Measurements from ENCODE around the gene BRINP2.

The BRINP2 gene

GRCh38 chr1:177173976-177174375, 3.2 kb downstream of the BRINP2 start:
- H2BK5ac ChIP-seq (ENCODE audit: low read depth, low read length, poor library complexity) = no peak overlapping the region
- H2AFZ ChIP-seq (ENCODE audit: insufficient read depth, low read length, poor library complexity) = no peak overlapping the region
- H3K18ac ChIP-seq (ENCODE audit: low read length) = no peak overlapping the region
- no peak overlapping the region for H4K91ac ChIP-seq (ENCODE audit: low read depth, low read length)
- H3K27ac ChIP-seq (ENCODE audit: low read depth, low read length) = no peak overlapping the region
- H4K8ac ChIP-seq (ENCODE audit: low read depth, low read length) = no peak overlapping the region
- H2BK12ac ChIP-seq (ENCODE audit: low read length) = no peak overlapping the region
- WGBS (ENCODE audit: extremely low coverage, insufficient coverage, insufficient read length) = no CpG with 5 or more reads among the region's 2 CpGs
- no peak overlapping the region for H3K14ac ChIP-seq (ENCODE audit: low read length)
- no peak overlapping the region for H4K12ac ChIP-seq (ENCODE audit: low read depth, low read length)
- H3K4me2 ChIP-seq (ENCODE audit: low read length) = no peak overlapping the region
- no peak overlapping the region for H3K23ac ChIP-seq (ENCODE audit: low read length)
- H2AK5ac ChIP-seq (ENCODE audit: low read length) = no peak overlapping the region
- H3K4ac ChIP-seq (ENCODE audit: low read depth, low read length) = no peak overlapping the region
- peaks cover 5% of the 10 kb centered on the region for H3K9me3 ChIP-seq (ENCODE audit: insufficient read depth, low read depth, low read length)
- H3K4me1 ChIP-seq (ENCODE audit: control insufficient read depth in 1 of 2, insufficient read depth in 2 of 2, low read length in 2 of 2) = peaks cover 0 to 4% of the 10 kb centered on the region in 2 experiments
- H3K4me3 ChIP-seq (ENCODE audit: low read depth, low read length) = no peak overlapping the region
- no peaks in the 10 kb centered on the region for H3K36me3 ChIP-seq (ENCODE audit: control insufficient read depth in 1 of 2, insufficient read depth in 2 of 2, low read length in 2 of 2)
- no peak overlapping the region for H3K9ac ChIP-seq (ENCODE audit: low read length)
- H3K79me1 ChIP-seq (ENCODE audit: low read length) = no peaks in the 10 kb centered on the region
- H2BK120ac ChIP-seq (ENCODE audit: insufficient read depth, low read length, poor library complexity) = no peak overlapping the region
- no peaks in the 10 kb centered on the region for H3K79me2 ChIP-seq (ENCODE audit: control insufficient read depth, insufficient read depth, low read length, poor library complexity)
- no peak for DNase-seq
- peaks cover 38% of the 10 kb centered on the region for H3K27me3 ChIP-seq (ENCODE audit: insufficient read depth, low read length)

GRCh38 chr1:177174921-177175634, 4.3 kb downstream of the BRINP2 start:
- Histone ChIP-seq H2BK5ac (ENCODE audit: low read depth, low read length, poor library complexity) (no peak overlapping the region), H4K91ac (ENCODE audit: low read depth, low read length) (no peak overlapping the region), H2AFZ (ENCODE audit: insufficient read depth, low read length, poor library complexity) (no peak overlapping the region), H3K18ac (ENCODE audit: low read length) (no peak overlapping the region), H3K79me2 (ENCODE audit: control insufficient read depth, insufficient read depth, low read length, poor library complexity) (no peaks in the 10 kb centered on the region), H3K79me1 (ENCODE audit: low read length) (no peaks in the 10 kb centered on the region), H3K36me3 (ENCODE audit: control insufficient read depth in 1 of 2, insufficient read depth in 2 of 2, low read length in 2 of 2) (no peaks in the 10 kb centered on the region), H3K27me3 (ENCODE audit: insufficient read depth, low read length) (peaks cover 33% of the 10 kb centered on the region), H4K8ac (ENCODE audit: low read depth, low read length) (no peak overlapping the region), H2BK12ac (ENCODE audit: low read length) (no peak overlapping the region), H4K12ac (ENCODE audit: low read depth, low read length) (no peak overlapping the region), H3K9me3 (ENCODE audit: insufficient read depth, low read depth, low read length) (peaks cover 5% of the 10 kb centered on the region), H3K23ac (ENCODE audit: low read length) (no peak overlapping the region), H3K27ac (ENCODE audit: low read depth, low read length) (no peak overlapping the region), H3K4me2 (ENCODE audit: low read length) (no peak overlapping the region), H3K4me3 (ENCODE audit: low read depth, low read length) (no peak overlapping the region), H2AK5ac (ENCODE audit: low read length) (no peak overlapping the region), H2BK120ac (ENCODE audit: insufficient read depth, low read length, poor library complexity) (no peak overlapping the region), H3K14ac (ENCODE audit: low read length) (no peak overlapping the region), H3K4ac (ENCODE audit: low read depth, low read length) (no peak overlapping the region), H3K4me1 (ENCODE audit: control insufficient read depth in 1 of 2, insufficient read depth in 2 of 2, low read length in 2 of 2) (peaks cover 0 to 4% of the 10 kb centered on the region in 2 experiments), H3K9ac (ENCODE audit: low read length) (no peak overlapping the region)
- no CpG with 5 or more reads among the region's 6 CpGs for WGBS (ENCODE audit: extremely low coverage, insufficient coverage, insufficient read length)
- no peak for DNase-seq

- Histone ChIP-seq H2AFZ (ENCODE audit: insufficient read depth, low read length, poor library complexity) (no peak overlapping the region), H3K4me1 (ENCODE audit: control insufficient read depth in 1 of 2, insufficient read depth in 2 of 2, low read length in 2 of 2) (peaks cover 0 to 4% of the 10 kb centered on the region in 2 experiments), H3K9ac (ENCODE audit: low read length) (no peak overlapping the region), H3K4ac (ENCODE audit: low read depth, low read length) (no peak overlapping the region), H3K18ac (ENCODE audit: low read length) (no peak overlapping the region), H4K91ac (ENCODE audit: low read depth, low read length) (no peak overlapping the region), H3K27me3 (ENCODE audit: insufficient read depth, low read length) (peaks cover 13% of the 10 kb centered on the region), H2BK5ac (ENCODE audit: low read depth, low read length, poor library complexity) (no peak overlapping the region), H2AK5ac (ENCODE audit: low read length) (no peak overlapping the region), H4K12ac (ENCODE audit: low read depth, low read length) (no peak overlapping the region), H3K9me3 (ENCODE audit: insufficient read depth, low read depth, low read length) (peaks cover 2% of the 10 kb centered on the region), H4K8ac (ENCODE audit: low read depth, low read length) (no peak overlapping the region), H3K4me2 (ENCODE audit: low read length) (peak overlapping the region; percentile 51), H3K27ac (ENCODE audit: low read depth, low read length) (no peak overlapping the region), H2BK12ac (ENCODE audit: low read length) (no peak overlapping the region), H3K79me2 (ENCODE audit: control insufficient read depth, insufficient read depth, low read length, poor library complexity) (no peaks in the 10 kb centered on the region), H3K23ac (ENCODE audit: low read length) (no peak overlapping the region), H2BK120ac (ENCODE audit: insufficient read depth, low read length, poor library complexity) (no peak overlapping the region), H3K79me1 (ENCODE audit: low read length) (no peaks in the 10 kb centered on the region), H3K36me3 (ENCODE audit: control insufficient read depth in 1 of 2, insufficient read depth in 2 of 2, low read length in 2 of 2) (no peaks in the 10 kb centered on the region), H3K14ac (ENCODE audit: low read length) (no peak overlapping the region), H3K4me3 (ENCODE audit: low read depth, low read length) (no peak overlapping the region)
- no CpG with 5 or more reads among the region's 13 CpGs for WGBS (ENCODE audit: extremely low coverage, insufficient coverage, insufficient read length)
- DNase-seq = no peak
Observed at GRCh38 chr1:177181280-177181630, 10.5 kb downstream of the BRINP2 start.

GRCh38 chr1:177181631-177182291, 11.0 kb downstream of the BRINP2 start:
- no peak overlapping the region for H2AFZ ChIP-seq (ENCODE audit: insufficient read depth, low read length, poor library complexity)
- peaks cover 2% of the 10 kb centered on the region for H3K9me3 ChIP-seq (ENCODE audit: insufficient read depth, low read depth, low read length)
- H4K8ac ChIP-seq (ENCODE audit: low read depth, low read length) = no peak overlapping the region
- no peak overlapping the region for H2AK5ac ChIP-seq (ENCODE audit: low read length)
- peak overlapping the region; percentile 58 for H3K4me2 ChIP-seq (ENCODE audit: low read length)
- no CpG with 5 or more reads among the region's 32 CpGs for WGBS (ENCODE audit: extremely low coverage, insufficient coverage, insufficient read length)
- H3K79me2 ChIP-seq (ENCODE audit: control insufficient read depth, insufficient read depth, low read length, poor library complexity) = no peaks in the 10 kb centered on the region
- peaks cover 0 to 4% of the 10 kb centered on the region in 2 experiments for H3K4me1 ChIP-seq (ENCODE audit: control insufficient read depth in 1 of 2, insufficient read depth in 2 of 2, low read length in 2 of 2)
- no peak overlapping the region for H3K18ac ChIP-seq (ENCODE audit: low read length)
- peak; percentile 69 to 88 for DNase-seq
- H4K91ac ChIP-seq (ENCODE audit: low read depth, low read length) = no peak overlapping the region
- no peak overlapping the region for H3K23ac ChIP-seq (ENCODE audit: low read length)
- no peak overlapping the region for H2BK120ac ChIP-seq (ENCODE audit: insufficient read depth, low read length, poor library complexity)
- no peak overlapping the region for H3K14ac ChIP-seq (ENCODE audit: low read length)
- H2BK5ac ChIP-seq (ENCODE audit: low read depth, low read length, poor library complexity) = no peak overlapping the region
- H2BK12ac ChIP-seq (ENCODE audit: low read length) = no peak overlapping the region
- no peak overlapping the region for H4K12ac ChIP-seq (ENCODE audit: low read depth, low read length)
- no peak overlapping the region for H3K4ac ChIP-seq (ENCODE audit: low read depth, low read length)
- no peak overlapping the region for H3K27ac ChIP-seq (ENCODE audit: low read depth, low read length)
- no peaks in the 10 kb centered on the region for H3K36me3 ChIP-seq (ENCODE audit: control insufficient read depth in 1 of 2, insufficient read depth in 2 of 2, low read length in 2 of 2)
- no peak overlapping the region for H3K4me3 ChIP-seq (ENCODE audit: low read depth, low read length)
- H3K9ac ChIP-seq (ENCODE audit: low read length) = no peak overlapping the region
- H3K27me3 ChIP-seq (ENCODE audit: insufficient read depth, low read length) = peaks cover 13% of the 10 kb centered on the region
- no peaks in the 10 kb centered on the region for H3K79me1 ChIP-seq (ENCODE audit: low read length)

Data from trophoblast cell (in vitro differentiated cells and primary cell).